RPMI8226 (cell line): ENCODE results near the gene PNPLA3.

Source experiments
- DNase-seq: peaks from one replicate; pipeline ENCODE4 v3.0.0-alpha.2; 2015

PNPLA3 gene

GRCh38 chr22:43969021-43969878, 45.6 kb downstream of the PNPLA3 start:
- no peak for DNase-seq

- DNase-seq = no peak
Observed at GRCh38 chr22:43969989-43970755, 46.6 kb downstream of the PNPLA3 start.

GRCh38 chr22:43971112-43971511, 47.5 kb downstream of the PNPLA3 start:
- DNase-seq = no peak

GRCh38 chr22:43972931-43973462, 49.4 kb downstream of the PNPLA3 start:
- DNase-seq = no peak

- DNase-seq = no peak
Observed at GRCh38 chr22:43974028-43974545, 50.5 kb downstream of the PNPLA3 start.

- DNase-seq = no peak
Observed at GRCh38 chr22:43975041-43975440, 51.4 kb downstream of the PNPLA3 start.

- DNase-seq = no peak
Observed at GRCh38 chr22:43976861-43977795, 53.5 kb downstream of the PNPLA3 start.

- DNase-seq = no peak
Observed at GRCh38 chr22:43978558-43978957, 55.0 kb downstream of the PNPLA3 start.

GRCh38 chr22:43980579-43980978, 57.0 kb downstream of the PNPLA3 start:
- no peak for DNase-seq

GRCh38 chr22:43980996-43981395, 57.4 kb downstream of the PNPLA3 start:
- DNase-seq = no peak

GRCh38 chr22:43983808-43984207, 60.2 kb downstream of the PNPLA3 start:
- DNase-seq = no peak

GRCh38 chr22:43985532-43985931, 61.9 kb downstream of the PNPLA3 start:
- no peak for DNase-seq

GRCh38 chr22:43988116-43988820, 64.7 kb downstream of the PNPLA3 start:
- no peak for DNase-seq

- no peak for DNase-seq
Observed at GRCh38 chr22:43988960-43989359, 65.4 kb downstream of the PNPLA3 start.

- DNase-seq = no peak
Observed at GRCh38 chr22:43990044-43990443, 66.4 kb downstream of the PNPLA3 start.

GRCh38 chr22:43991316-43992020, 67.9 kb downstream of the PNPLA3 start:
- DNase-seq = no peak

GRCh38 chr22:43992331-43992821, 68.8 kb downstream of the PNPLA3 start:
- no peak for DNase-seq

GRCh38 chr22:43993072-43993760, 69.6 kb downstream of the PNPLA3 start:
- DNase-seq = peak; percentile 62

- no peak for DNase-seq
Observed at GRCh38 chr22:43994006-43994405, 70.4 kb downstream of the PNPLA3 start.

GRCh38 chr22:43994416-43994815, 70.8 kb downstream of the PNPLA3 start:
- no peak for DNase-seq
